PC-3 (cell line): Measurements from ENCODE around the gene SPEF1.

Experiments used
- EZH2 ChIP-seq: fragments of 300-600 bp; sonication (generic); IDR thresholded peaks from one replicate; pipeline ENCODE4 v1.6.1; 2017; ENCODE audit warnings: antibody characterized with exemption, mild to moderate bottlenecking, low read length; ENCODE audit not compliant: unreplicated experiment
- TF ChIP-seq, protein P1 (sequence below): fragments of 300-600 bp; sonication (generic); conservative IDR thresholded peaks from 2 replicates; pipeline ENCODE4 v1.5.1; 2017; ENCODE audit warnings: antibody characterized with exemption, low read depth, mild to moderate bottlenecking, low read length

DNA sequence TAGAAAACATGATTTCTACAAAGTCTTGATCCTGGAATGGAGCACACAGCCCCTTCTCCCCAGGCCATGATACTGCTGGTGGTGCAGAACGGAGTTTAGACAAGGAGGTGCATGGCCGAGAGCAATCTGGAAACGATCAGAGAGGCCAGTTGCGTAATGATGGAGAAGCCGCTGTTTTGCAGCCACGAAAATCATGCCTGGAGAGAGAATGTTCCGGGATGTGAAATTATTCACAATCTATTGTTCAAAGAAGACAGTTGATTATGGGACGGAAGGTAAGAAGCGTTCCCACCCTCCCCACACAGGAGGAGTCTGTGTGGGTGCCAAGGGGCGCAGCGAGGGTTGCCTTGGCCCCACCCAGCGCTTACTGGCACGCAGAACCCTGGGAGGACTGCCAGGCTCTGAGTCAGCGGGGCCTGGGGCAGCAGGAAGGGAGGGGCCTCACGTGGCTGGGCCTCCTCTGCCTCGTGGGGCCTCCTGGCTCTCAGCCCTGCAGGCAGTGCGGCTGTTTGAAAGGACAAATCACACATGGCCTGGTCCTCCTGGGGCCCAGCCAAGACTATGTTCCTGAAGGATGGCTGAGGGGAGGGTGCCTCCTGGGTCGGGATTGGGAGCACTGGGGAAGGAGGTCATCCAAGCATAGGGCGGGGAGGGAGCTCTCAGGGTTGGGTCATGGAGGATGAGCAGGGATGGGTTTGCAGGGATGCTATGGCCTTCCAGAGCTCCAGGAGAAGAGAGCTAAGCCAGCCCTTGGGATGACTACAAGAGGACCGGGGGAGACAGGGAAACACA lies 30.4 kb upstream of the SPEF1 start:
- TF ChIP-seq, protein P1, sequence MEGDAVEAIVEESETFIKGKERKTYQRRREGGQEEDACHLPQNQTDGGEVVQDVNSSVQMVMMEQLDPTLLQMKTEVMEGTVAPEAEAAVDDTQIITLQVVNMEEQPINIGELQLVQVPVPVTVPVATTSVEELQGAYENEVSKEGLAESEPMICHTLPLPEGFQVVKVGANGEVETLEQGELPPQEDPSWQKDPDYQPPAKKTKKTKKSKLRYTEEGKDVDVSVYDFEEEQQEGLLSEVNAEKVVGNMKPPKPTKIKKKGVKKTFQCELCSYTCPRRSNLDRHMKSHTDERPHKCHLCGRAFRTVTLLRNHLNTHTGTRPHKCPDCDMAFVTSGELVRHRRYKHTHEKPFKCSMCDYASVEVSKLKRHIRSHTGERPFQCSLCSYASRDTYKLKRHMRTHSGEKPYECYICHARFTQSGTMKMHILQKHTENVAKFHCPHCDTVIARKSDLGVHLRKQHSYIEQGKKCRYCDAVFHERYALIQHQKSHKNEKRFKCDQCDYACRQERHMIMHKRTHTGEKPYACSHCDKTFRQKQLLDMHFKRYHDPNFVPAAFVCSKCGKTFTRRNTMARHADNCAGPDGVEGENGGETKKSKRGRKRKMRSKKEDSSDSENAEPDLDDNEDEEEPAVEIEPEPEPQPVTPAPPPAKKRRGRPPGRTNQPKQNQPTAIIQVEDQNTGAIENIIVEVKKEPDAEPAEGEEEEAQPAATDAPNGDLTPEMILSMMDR, result no peak
- no peak for TF ChIP-seq EZH2
